Common myeloid progenitor, CD34-positive (primary cell): Measurements from ENCODE around the gene ASS1.

Experiments used
- CTCF ChIA-PET: fragments of 350-600 bp; sonication (Branson Sonifier 250); formaldehyde crosslinking; loops from one replicate; lab custom pipeline; 2021; ENCODE audit warnings: antibody characterized with exemption; lab: Charles Lee
- POLR2A ChIA-PET: fragments of 350-600 bp; sonication (Branson Sonifier 250); formaldehyde crosslinking; loops from one replicate; lab custom pipeline; 2021; ENCODE audit warnings: antibody characterized with exemption; lab: Charles Lee
- DNase-seq, 3 donors: peaks; one replicate each; pipeline versions ENCODE4 v3.0.0 to v3.0.0-alpha.2; 2013
- H3K27ac ChIP-seq, 2 experiments: 1 replicate in 1 of 2; 2 replicates in 1 of 2; pipeline ENCODE4 v1.7.0; 2013; ENCODE audit warnings: inconsistent platforms in 2 of 2, low read length in 2 of 2, mild to moderate bottlenecking in 2 of 2, low read depth in 1 of 2, moderate library complexity in 1 of 2; ENCODE audit not compliant: severe bottlenecking in 2 of 2, insufficient read depth in 1 of 2, poor library complexity in 1 of 2
- H3K27me3 ChIP-seq, 5 experiments: replicated peaks in 2 of 5; 1 replicate in 3 of 5; 2 replicates in 2 of 5; pipeline versions ENCODE4 v1.6.1 to v1.7.0; 2013; ENCODE audit warnings: low read length in 4 of 5, mild to moderate bottlenecking in 2 of 5, moderate library complexity in 2 of 5, inconsistent platforms in 1 of 5; ENCODE audit not compliant: insufficient read depth in 5 of 5, control insufficient read depth in 4 of 5
- H3K36me3 ChIP-seq, 4 experiments: 1 replicate in 2 of 4; 2 replicates in 2 of 4; pipeline versions ENCODE4 v1.6.1 to v1.7.0; 2013; ENCODE audit warnings: low read length in 3 of 4, control low read depth in 1 of 4, mild to moderate bottlenecking in 1 of 4; ENCODE audit not compliant: control insufficient read depth in 4 of 4, insufficient read depth in 4 of 4
- H3K4me1 ChIP-seq, 4 experiments: 1 replicate in 3 of 4; 2 replicates in 1 of 4; pipeline versions ENCODE4 v1.6.1 to v1.7.1; 2013; ENCODE audit warnings: low read length in 3 of 4, mild to moderate bottlenecking in 3 of 4, control low read depth in 1 of 4, inconsistent platforms in 1 of 4, moderate library complexity in 1 of 4; ENCODE audit not compliant: control insufficient read depth in 4 of 4, insufficient read depth in 4 of 4; ENCODE audit errors: control extremely low read depth in 1 of 4
- H3K4me3 ChIP-seq, 7 experiments: 1 replicate in 4 of 7; 2 replicates in 3 of 7; pipeline versions ENCODE4 v1.5.1 to v1.7.0; 2013; ENCODE audit warnings: mild to moderate bottlenecking in 7 of 7, low read length in 6 of 7, moderate library complexity in 6 of 7, inconsistent platforms in 2 of 7, low read depth in 2 of 7, control low read depth in 1 of 7; ENCODE audit not compliant: insufficient read depth in 4 of 7, control insufficient read depth in 1 of 7; ENCODE audit errors: extremely low read depth in 1 of 7
- H3K9me3 ChIP-seq, 5 experiments: 1 replicate in 4 of 5; 2 replicates in 1 of 5; pipeline versions ENCODE4 v1.6.1 to v1.7.1; 2013; ENCODE audit warnings: low read length in 4 of 5, mild to moderate bottlenecking in 2 of 5, inconsistent platforms in 1 of 5, low read depth in 1 of 5, moderate library complexity in 1 of 5; ENCODE audit not compliant: control insufficient read depth in 4 of 5, insufficient read depth in 2 of 5; ENCODE audit errors: control extremely low read depth in 1 of 5
- WGBS: methylation state at CpG from one replicate; pipeline ENCODE4 v1.1.5; 2013; ENCODE audit not compliant: insufficient coverage; 5-methylcytosine and 5-hydroxymethylcytosine counted together

ASS1 gene

DNA sequence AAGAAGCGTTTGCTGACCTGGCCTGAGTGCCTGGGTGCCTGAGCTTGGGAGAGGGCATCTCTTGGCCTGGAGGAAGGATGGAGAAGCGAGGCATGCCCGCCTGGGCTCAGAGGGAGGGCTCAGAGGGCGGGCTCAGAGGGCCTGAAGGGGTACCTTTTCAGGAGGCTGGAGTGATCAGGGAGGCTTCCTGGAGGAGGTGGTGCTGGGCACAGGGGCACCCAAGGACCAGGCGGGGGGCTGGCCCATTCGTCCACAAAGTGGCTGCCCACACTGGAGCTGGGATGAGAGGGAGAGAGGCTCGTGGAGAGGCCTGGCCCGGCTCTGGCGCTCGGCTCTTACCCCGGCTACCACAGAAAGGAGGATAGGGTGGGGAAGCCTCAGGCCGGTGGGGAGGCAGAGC is 32.8 kb downstream of the ASS1 start:
- no peak for DNase-seq
- H3K36me3 ChIP-seq, result no peaks in the 10 kb centered on the region
- WGBS, result 87% methylated on average over 11 of the region's 12 CpGs
- H3K27ac ChIP-seq, result no peak overlapping the region
- H3K27me3 ChIP-seq, result peaks cover 0 to 47% (median 18%) of the 10 kb centered on the region in 5 experiments
- ChIA-PET CTCF (no interaction called here), POLR2A (no interaction called here)
- no peaks in the 10 kb centered on the region for H3K9me3 ChIP-seq
- H3K4me3 ChIP-seq, result no peak overlapping the region
- H3K4me1 ChIP-seq, result peaks cover 0 to 2% (median 0%) of the 10 kb centered on the region in 4 experiments

DNA sequence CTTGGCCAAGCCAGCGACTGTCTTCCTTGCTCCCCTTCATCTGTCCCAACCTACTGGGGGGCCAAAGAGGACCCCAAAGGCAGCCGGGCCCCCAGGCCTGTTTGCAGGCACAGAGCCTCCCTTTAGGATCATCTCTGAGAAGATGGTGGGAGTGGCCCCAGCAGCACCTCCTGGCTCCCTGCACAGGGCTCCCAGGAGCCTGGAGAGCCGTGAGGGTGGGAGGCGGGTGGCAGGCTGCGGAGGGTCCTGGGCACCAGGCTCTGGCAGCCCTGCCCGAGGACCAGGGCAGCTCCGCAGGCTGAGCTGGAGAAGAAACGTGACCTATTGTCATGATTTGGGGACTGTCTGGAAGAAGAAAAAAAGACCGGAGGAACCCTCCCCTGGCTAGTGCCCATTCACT is 33.4 kb downstream of the ASS1 start:
- ChIA-PET POLR2A (no interaction called here), CTCF (no interaction called here)
- Histone ChIP-seq H3K27ac (no peak overlapping the region), H3K4me3 (no peak overlapping the region), H3K36me3 (no peaks in the 10 kb centered on the region), H3K27me3 (peaks cover 0 to 47% (median 14%) of the 10 kb centered on the region in 5 experiments), H3K9me3 (no peaks in the 10 kb centered on the region), H3K4me1 (peaks cover 0 to 2% (median 0%) of the 10 kb centered on the region in 4 experiments)
- no peak for DNase-seq
- WGBS, result 96% methylated on average over 7 of the region's 9 CpGs

DNA sequence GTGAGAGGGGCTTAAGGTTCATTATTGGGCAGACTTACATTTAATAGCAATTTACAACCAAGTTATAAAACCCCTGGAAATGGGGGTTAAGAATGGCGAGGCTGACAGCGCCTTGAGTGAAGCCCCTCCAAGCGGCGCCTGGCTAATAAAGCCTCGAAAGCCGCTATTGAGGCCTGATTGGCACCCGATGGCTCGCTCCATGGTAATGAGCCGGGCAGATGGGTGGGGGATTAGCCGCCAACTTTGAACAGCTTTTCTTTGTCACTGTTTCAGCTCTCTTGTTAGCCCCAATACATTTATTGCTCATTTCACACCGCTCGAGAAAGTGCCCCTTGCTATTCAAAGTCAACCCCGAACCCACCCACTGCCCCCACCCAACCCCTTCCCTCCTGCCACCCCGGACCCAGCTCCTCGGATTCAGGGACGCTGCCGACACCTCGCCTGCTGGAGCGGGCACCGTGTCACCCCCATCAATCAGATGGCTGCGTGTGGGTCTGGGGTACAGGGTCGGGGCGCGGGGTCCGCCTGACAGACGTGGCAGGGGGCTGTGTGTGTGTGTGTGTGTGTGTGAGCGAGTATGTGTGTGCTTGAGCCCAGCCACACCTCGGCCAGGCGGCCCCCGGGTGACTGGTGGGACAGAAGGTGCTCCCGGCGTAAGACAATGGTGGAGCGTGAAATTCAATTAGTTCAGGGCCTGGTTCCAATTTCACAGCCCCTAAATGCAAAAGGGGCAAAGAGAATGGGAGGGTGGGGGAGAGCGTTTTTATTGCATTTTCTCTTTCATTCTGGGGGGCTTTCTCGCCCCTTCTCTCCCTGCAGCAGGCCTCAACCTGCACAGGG is 34.2 kb downstream of the ASS1 start:
- H3K9me3 ChIP-seq, result no peaks in the 10 kb centered on the region
- no peak overlapping the region for H3K27ac ChIP-seq
- no peaks in the 10 kb centered on the region for H3K36me3 ChIP-seq
- H3K4me3 ChIP-seq, result no peak overlapping the region
- 92% methylated on average over 19 of the region's 35 CpGs for WGBS
- no peaks in the 10 kb centered on the region for H3K4me1 ChIP-seq
- POLR2A ChIA-PET, result no interaction called here
- H3K27me3 ChIP-seq, result peaks cover 0 to 48% (median 14%) of the 10 kb centered on the region in 5 experiments
- no peak for DNase-seq
- CTCF ChIA-PET, result no interaction called here

DNA sequence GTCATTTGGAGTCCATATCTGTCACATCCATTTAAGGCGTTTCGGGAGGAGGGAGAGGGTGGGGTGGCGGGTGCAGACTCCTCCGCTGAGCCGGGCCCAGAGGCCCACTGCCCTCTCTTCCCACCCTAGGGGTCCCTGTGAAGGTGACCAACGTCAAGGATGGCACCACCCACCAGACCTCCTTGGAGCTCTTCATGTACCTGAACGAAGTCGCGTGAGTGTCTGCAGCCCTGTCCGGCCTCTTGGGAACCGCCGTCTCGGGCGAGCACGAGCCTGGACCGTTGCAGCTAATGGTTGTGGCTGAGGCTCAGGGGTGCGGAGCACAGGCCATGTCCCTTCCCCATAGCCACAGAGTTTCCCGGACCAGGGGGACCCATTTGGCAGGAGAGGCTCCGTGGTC is 34.8 kb downstream of the ASS1 start:
- H3K27ac ChIP-seq, result no peak overlapping the region
- no peak overlapping the region for H3K4me3 ChIP-seq
- CTCF ChIA-PET, result interaction anchor here (0.8 kb wide), 1 partner anchor 12 kb away, joined by 3 read pairs; no protein-coding TSS in a partner anchor
- DNase-seq, result no peak
- no peaks in the 10 kb centered on the region for H3K36me3 ChIP-seq
- POLR2A ChIA-PET, result no interaction called here
- 94% methylated on average over 15 of the region's 19 CpGs for WGBS
- peaks cover 0 to 48% (median 16%) of the 10 kb centered on the region in 5 experiments for H3K27me3 ChIP-seq
- H3K4me1 ChIP-seq, result no peaks in the 10 kb centered on the region
- H3K9me3 ChIP-seq, result no peaks in the 10 kb centered on the region

DNA sequence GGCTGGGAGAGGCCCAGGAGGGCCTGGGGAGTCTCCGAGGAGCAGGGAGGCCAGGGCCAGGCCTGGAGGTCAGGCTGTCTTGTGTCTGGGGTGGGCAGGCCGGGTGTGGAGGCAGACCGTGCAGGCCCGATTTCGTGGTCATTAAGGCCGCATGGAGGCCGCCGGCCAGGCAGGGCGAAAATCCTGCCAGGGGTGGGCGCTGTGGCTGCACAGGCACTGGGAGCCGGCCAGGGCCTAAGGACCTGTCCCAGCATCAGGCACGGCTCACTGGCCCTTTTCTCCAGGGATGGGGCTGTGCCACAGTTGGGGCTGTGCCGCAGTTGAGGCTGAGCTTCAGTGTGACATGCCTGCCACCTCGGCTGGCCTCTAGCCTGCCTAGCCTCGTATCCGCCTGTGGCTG is 35.9 kb downstream of the ASS1 start:
- 83% methylated on average over 15 of the region's 16 CpGs for WGBS
- no peak for DNase-seq
- Histone ChIP-seq H3K27me3 (peaks cover 0 to 51% (median 20%) of the 10 kb centered on the region in 5 experiments), H3K27ac (no peak overlapping the region), H3K4me3 (no peak overlapping the region), H3K4me1 (no peaks in the 10 kb centered on the region), H3K9me3 (no peaks in the 10 kb centered on the region), H3K36me3 (no peaks in the 10 kb centered on the region)
- ChIA-PET CTCF (no interaction called here), POLR2A (no interaction called here)

DNA sequence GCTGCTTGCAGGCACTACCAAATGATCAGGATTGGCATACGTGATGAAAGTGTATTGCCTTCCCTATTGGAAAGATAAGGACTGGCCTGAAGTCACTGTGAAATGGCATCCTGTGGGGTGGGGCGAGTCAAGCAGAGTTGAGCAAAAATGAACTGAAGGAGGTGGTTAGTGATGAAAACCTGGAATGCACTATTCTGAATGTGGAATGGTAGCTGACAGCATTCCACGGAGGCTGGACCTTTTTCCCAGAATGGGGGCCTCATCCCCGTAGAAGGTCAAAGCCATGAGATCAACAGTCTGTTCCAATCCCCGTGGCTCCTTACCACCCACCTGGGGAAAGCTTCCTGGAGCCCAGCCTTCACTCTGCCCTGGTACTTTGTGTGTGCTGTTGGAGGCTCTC is 37.7 kb downstream of the ASS1 start:
- 72% methylated on average over 4 of the region's 5 CpGs for WGBS
- H3K9me3 ChIP-seq, result no peaks in the 10 kb centered on the region
- H3K4me3 ChIP-seq, result no peak overlapping the region
- no peaks in the 10 kb centered on the region for H3K36me3 ChIP-seq
- peaks cover 0 to 56% (median 20%) of the 10 kb centered on the region in 5 experiments for H3K27me3 ChIP-seq
- DNase-seq, result no peak
- ChIA-PET POLR2A (no interaction called here), CTCF (no interaction called here)
- no peaks in the 10 kb centered on the region for H3K4me1 ChIP-seq
- H3K27ac ChIP-seq, result no peak overlapping the region

DNA sequence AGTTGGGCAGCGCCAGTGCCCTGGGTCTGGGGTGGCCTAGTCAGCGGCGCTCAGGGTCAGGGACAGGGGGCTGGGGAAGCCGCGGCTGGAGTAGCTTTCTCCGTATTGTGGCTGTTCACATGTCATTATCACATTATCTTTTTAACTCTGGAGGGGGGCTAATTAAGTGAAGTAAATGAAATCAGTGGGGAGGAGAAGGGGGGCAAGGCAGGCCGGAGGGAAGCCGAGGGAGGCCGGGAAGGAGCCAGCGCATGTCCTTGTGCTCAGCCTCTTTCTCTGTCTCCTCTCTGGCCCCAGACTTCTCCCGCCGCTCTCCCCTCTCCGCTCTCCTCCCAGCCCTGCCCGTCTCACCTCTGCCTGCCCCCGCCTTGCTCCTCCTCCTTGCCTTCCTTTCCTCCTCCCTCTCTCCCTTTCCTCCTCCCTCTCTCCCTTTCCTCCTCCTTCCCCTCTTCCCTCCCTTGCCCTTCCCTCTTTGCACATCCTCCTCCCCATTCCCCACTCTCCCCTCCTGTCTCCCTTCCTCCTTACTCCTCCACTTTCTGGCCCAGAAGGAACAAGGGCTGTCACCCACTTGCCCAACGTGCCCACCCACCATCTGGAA is 38.7 kb downstream of the ASS1 start:
- H3K27ac ChIP-seq, result no peak overlapping the region
- no peak overlapping the region for H3K4me3 ChIP-seq
- no peaks in the 10 kb centered on the region for H3K4me1 ChIP-seq
- 36% methylated on average over 10 of the region's 16 CpGs for WGBS
- H3K36me3 ChIP-seq, result no peaks in the 10 kb centered on the region
- POLR2A ChIA-PET, result no interaction called here
- H3K27me3 ChIP-seq, result peaks cover 0 to 56% (median 20%) of the 10 kb centered on the region in 5 experiments
- CTCF ChIA-PET, result no interaction called here
- no peaks in the 10 kb centered on the region for H3K9me3 ChIP-seq
- DNase-seq, result no peak
